Epithelial cell of esophagus (primary cell): ENCODE measurements around the gene ATXN10.

Experiments used
- DNase-seq: peaks from one replicate; pipeline ENCODE4 v3.0.0; 2010; ENCODE audit warnings: low read depth
- H3K4me3 ChIP-seq: 2 replicates; pipeline ENCODE4 v1.5.1; 2011; ENCODE audit warnings: mild to moderate bottlenecking, low read length, control low read depth
- CTCF ChIP-seq: IDR thresholded peaks from 2 replicates; pipeline ENCODE4 v1.5.1; 2011; ENCODE audit warnings: low read depth, mild to moderate bottlenecking, low read length, control low read depth, inconsistent platforms; ENCODE audit not compliant: insufficient read depth; ENCODE audit errors: missing control alignments

Gene ATXN10

GRCh38 chr22:45866126-45866645 is 194.6 kb downstream of the ATXN10 start:
- no peak overlapping the region for H3K4me3 ChIP-seq
- DNase-seq, result no peak
- TF ChIP-seq CTCF, result no peak

- no peak for TF ChIP-seq CTCF
- H3K4me3 ChIP-seq, result no peak overlapping the region
- no peak for DNase-seq
These were observed 195.0 kb downstream of the ATXN10 start for GRCh38 chr22:45866646-45867117.

- TF ChIP-seq CTCF, result no peak
- no peak overlapping the region for H3K4me3 ChIP-seq
- DNase-seq, result no peak
These were observed 195.7 kb downstream of the ATXN10 start for GRCh38 chr22:45867118-45867905.

- DNase-seq, result no peak
- H3K4me3 ChIP-seq, result no peak overlapping the region
- TF ChIP-seq CTCF, result no peak
These were observed 196.4 kb downstream of the ATXN10 start for GRCh38 chr22:45867906-45868555.

GRCh38 chr22:45868571-45869339 is 197.1 kb downstream of the ATXN10 start:
- H3K4me3 ChIP-seq, result no peak overlapping the region
- TF ChIP-seq CTCF, result no peak
- DNase-seq, result no peak

GRCh38 chr22:45869340-45869847 is 197.8 kb downstream of the ATXN10 start:
- no peak overlapping the region for H3K4me3 ChIP-seq
- TF ChIP-seq CTCF, result no peak
- DNase-seq, result no peak
